Colonic mucosa (tissue), 4 donors: ENCODE measurements around the gene METTL27. TPM values are rescaled to one million over a fixed set of nuclear protein-coding genes. Genes with fewer than 3 reads are reported as not detected.
A peak's percentile ranks its signal among the peaks of the same experiment; 100 is the strongest.

ENCODE experiments used
- DNase-seq: peaks from one replicate; pipeline ENCODE4 v3.0.0-alpha.2; 2020
- H3K27ac ChIP-seq: fragments of 200-600 bp; one replicate; pipeline ENCODE4 v1.8.0; 2021
- H3K27me3 ChIP-seq: fragments of 200-600 bp; one replicate; pipeline ENCODE4 v1.8.0; 2021
- H3K36me3 ChIP-seq: fragments of 200-600 bp; one replicate; pipeline ENCODE4 v1.8.0; 2021
- H3K4me1 ChIP-seq: fragments of 200-600 bp; one replicate; pipeline ENCODE4 v1.8.0; 2021; ENCODE audit warnings: mild to moderate bottlenecking
- H3K4me3 ChIP-seq: fragments of 200-600 bp; one replicate; pipeline ENCODE4 v1.8.0; 2021
- H3K9ac ChIP-seq, 2 donors: one replicate each; pipeline ENCODE4 v1.7.0; 2013; ENCODE audit warnings: control low read depth in 2 of 2, low read depth in 2 of 2, low read length in 2 of 2
- H3K9me3 ChIP-seq: fragments of 200-600 bp; one replicate; pipeline ENCODE4 v1.8.0; 2021
- CTCF ChIP-seq: fragments of 200-600 bp; IDR thresholded peaks from one replicate; pipeline ENCODE4 v1.8.0; 2022; ENCODE audit warnings: antibody characterized with exemption, mild to moderate bottlenecking
- intact Hi-C: fragments of 100-400 bp; cut with DNase I; formaldehyde crosslinking; loops from one replicate; pipeline ENCODE4 v1.14.1; 2022
- total RNA-seq, 2 donors: library from RNA; stranded (reverse); fragmentation: NEBNext Ultra II Directional in 1 of 2; extraction: Animal tissue kit (Norgen Biotek cat#: 25700) in 1 of 2; gene quantifications; one replicate each; pipeline ENCODE4 v1.2.1, GENCODE V29; 2021
- donor health status: healthy.
- donor health status: DM: no; HTN: no; CAD: no.
- donor health status: DM: no; HTN: no; CAD: no.

Gene METTL27, protein sequence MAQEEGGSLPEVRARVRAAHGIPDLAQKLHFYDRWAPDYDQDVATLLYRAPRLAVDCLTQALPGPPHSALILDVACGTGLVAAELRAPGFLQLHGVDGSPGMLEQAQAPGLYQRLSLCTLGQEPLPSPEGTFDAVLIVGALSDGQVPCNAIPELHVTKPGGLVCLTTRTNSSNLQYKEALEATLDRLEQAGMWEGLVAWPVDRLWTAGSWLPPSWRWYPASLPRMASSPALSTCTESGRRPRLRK
- total RNA-seq = 1 to 10 TPM; 4.0 to 7.4 TPM

- no peak for TF ChIP-seq CTCF
- Histone ChIP-seq H3K27ac (peak within 1 kb of the TSS; percentile 50), H3K9ac (peak within 1 kb of the TSS; percentile 86 to 92), H3K27me3 (no peaks in the 10 kb centered on the region), H3K9me3 (no peaks in the 10 kb centered on the region), H3K4me3 (peak within 1 kb of the TSS; percentile 52), H3K4me1 (no peaks in the 10 kb centered on the region), H3K36me3 (no peaks in the 10 kb centered on the region)
- intact Hi-C loops = no loop called here
- peak; percentile 93 for DNase-seq
Measured at GRCh38 chr7:73842067-73842976, at the start of gene METTL27. TSS of gene METTL27 (minus strand) at chr7:73842516. CDS start at chr7:73842140, 376 bp downstream.

DNA sequence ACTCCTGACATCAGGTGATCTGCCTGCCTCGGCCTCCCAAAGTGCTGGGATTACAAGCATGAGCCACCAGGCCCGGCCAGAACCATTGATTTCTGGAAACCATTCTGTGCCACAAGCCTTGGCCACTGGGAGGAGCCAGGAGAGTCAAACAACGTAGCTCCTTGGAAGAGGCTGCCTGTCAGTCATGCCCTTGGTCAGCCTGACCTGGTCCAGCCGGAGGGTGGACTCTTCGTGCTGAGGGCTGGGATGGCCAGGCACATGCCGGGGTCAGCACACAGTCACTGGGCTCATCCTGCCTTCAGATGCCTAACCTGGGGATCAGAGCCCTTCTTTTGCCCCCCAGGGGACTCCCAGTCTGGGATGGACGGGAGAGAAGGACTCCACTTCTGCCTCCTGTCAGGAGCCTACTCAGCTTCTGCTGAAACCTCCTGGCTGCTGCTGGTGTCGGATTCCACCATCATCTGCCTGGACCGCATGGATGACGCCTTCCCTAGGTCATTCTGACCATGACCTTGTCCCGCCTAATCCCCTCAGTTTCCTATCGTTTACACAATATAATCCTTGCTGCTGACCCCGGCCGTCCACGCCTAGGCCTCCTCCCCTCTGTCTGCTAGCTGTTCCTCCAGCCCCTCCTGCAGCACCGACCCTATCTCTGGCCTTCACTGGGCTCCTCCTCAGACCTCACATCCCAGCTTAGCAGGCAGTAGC, 49.0 kb upstream of the METTL27 start:
- no peak for TF ChIP-seq CTCF
- intact Hi-C loops = loop anchor here (10.0 kb wide), 1 partner anchor 133 kb away; the partner anchor contains the start of gene ELN
- H3K9me3 ChIP-seq = no peaks in the 10 kb centered on the region
- H3K27ac ChIP-seq = no peak overlapping the region
- no peak for DNase-seq
- no peaks in the 10 kb centered on the region for H3K4me1 ChIP-seq
- no peaks in the 10 kb centered on the region for H3K27me3 ChIP-seq
- H3K9ac ChIP-seq = no peak overlapping the region
- H3K4me3 ChIP-seq = no peak overlapping the region
- no peaks in the 10 kb centered on the region for H3K36me3 ChIP-seq

- no peaks in the 10 kb centered on the region for H3K9me3 ChIP-seq
- H3K27ac ChIP-seq = no peak overlapping the region
- no peaks in the 10 kb centered on the region for H3K27me3 ChIP-seq
- H3K9ac ChIP-seq = no peak overlapping the region
- no peak for TF ChIP-seq CTCF
- H3K4me1 ChIP-seq = no peaks in the 10 kb centered on the region
- DNase-seq = no peak
- no peak overlapping the region for H3K4me3 ChIP-seq
- no peaks in the 10 kb centered on the region for H3K36me3 ChIP-seq
- intact Hi-C loops = loop anchor here (10.0 kb wide), 1 partner anchor 134 kb away; the partner anchor contains the start of gene ELN
Measured at GRCh38 chr7:73890555-73891147, 48.3 kb upstream of the METTL27 start.

DNA sequence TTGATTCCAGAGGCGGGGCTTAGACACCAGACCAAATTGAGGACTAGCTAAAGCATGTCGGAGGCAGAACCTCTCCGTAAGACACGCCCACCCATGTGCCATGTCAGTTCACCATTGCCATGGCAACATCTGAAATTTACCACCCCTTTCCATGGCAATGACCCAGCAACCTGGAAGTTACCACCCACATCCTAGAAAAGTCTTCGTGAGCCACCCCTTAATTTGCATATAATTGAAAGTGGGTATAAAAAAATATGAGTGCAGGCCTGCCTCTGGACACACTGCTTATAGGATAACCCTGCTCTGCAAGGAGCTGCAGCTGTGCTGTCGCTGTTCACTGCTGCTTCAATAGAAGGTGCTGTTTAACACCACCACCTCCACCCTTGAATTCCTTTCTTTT, 46.6 kb upstream of the METTL27 start:
- no peak for DNase-seq
- Histone ChIP-seq H3K4me1 (no peaks in the 10 kb centered on the region), H3K9me3 (no peaks in the 10 kb centered on the region), H3K9ac (no peak overlapping the region), H3K36me3 (no peaks in the 10 kb centered on the region), H3K4me3 (no peak overlapping the region), H3K27me3 (no peaks in the 10 kb centered on the region), H3K27ac (no peak overlapping the region)
- intact Hi-C loops = no loop called here
- no peak for TF ChIP-seq CTCF

GRCh38 chr7:73887762-73888161, 45.4 kb upstream of the METTL27 start:
- Histone ChIP-seq H3K9me3 (no peaks in the 10 kb centered on the region), H3K4me3 (no peak overlapping the region), H3K36me3 (no peaks in the 10 kb centered on the region), H3K27ac (no peak overlapping the region), H3K27me3 (no peaks in the 10 kb centered on the region), H3K9ac (no peak overlapping the region), H3K4me1 (no peaks in the 10 kb centered on the region)
- intact Hi-C loops = no loop called here
- no peak for DNase-seq
- no peak for TF ChIP-seq CTCF
